ENCODE data around the gene FBXO41.

The FBXO41 gene

DNA sequence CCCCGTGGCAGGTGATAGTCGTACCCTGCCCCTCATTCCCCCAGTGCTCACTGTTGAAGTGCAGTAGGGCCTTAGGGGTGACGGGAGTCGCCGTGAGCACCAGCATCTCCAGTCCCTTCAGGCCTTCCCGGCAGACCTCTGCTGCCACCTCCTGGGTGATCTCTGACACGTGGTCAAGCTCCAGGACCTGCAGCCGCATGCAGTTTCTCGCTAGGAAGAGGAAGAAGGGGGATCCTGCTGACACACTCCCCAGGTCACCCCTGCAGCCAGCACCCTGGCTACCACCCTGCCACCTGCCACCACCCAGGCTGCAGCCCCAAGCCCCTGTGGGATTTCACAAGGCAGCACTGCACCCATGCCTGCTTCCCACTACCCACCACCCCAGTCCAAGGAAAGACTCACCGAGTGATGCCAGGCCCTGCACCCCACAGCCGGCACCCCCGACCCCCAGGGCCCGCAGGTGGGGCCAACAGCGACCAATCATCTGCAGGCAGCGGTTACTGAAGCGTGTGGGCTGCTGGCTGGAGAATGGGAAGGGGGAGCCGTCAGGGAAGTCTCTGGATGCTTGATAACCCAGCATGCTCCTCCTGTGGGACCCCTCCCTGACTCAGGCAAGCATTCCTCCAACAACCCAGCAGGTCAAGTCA lies 23.8 kb downstream of the FBXO41 start:
- DNase-seq = no peak

DNA sequence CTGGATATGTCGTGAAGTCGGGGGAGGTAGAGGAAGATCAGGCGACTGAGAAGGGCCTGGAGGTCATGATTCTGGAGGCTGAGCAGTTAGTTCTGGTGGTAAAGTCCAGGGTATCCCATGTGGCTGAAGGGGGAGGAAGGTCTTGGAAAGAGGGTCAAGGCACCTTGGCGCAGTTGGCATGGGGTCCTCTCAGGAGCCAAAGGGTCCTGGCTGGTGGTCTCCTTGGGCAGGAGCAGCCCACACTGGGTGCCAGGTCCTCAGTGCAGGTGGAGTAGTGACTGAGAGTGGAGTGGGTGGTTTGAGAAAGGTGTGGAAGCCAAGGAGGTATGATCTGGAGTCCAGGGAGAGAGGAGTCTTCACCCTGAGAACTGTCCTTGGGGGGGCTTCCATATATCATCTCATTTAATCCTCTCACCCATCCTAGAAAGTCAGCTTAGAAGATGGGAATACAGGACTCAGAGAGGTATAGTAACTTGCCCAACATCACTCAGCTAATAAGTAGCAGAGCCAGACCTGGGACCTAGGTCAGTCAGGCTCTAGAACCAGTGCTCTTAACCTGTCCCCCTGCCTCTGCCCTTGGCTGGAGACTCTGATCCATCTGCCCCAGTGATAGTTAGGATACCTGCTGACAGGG lies 24.5 kb downstream of the FBXO41 start:
- no peak for DNase-seq

DNA sequence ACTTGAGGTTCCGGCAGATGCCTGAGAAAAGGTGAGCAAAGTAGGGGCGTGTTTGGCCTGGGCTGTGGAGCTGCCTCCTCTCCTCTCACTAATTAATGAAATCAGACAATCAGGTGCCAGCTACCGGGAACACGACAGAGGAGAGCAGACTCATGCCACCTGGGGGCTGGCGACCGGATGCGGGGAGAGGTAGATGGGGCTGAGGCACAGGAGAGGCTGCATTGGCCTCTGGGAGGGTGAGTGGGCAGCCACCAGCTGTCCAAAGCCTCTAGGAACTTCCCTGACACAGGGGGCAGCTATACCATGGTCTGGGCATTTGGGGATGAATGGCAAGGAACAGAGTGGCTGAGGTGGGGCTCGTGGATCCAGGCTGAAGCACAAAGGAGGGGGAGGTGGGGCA lies 25.0 kb downstream of the FBXO41 start:
- DNase-seq = no peak

DNA sequence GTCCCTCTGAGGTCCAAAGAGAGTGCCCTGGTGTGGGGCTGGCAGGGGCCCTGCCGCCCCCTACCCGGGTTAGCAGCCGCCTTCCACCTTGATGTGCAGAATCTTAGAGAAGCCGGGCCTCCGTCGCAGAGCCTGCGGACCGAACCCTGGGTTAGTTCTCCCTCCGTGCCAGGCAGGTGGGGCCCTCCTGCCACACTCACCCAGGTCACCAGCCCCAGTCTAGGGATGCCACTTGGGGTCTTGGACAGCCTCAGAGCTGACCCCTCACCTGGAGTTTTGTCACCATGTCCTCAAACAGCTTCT lies 25.4 kb downstream of the FBXO41 start:
- no peak for DNase-seq

DNA sequence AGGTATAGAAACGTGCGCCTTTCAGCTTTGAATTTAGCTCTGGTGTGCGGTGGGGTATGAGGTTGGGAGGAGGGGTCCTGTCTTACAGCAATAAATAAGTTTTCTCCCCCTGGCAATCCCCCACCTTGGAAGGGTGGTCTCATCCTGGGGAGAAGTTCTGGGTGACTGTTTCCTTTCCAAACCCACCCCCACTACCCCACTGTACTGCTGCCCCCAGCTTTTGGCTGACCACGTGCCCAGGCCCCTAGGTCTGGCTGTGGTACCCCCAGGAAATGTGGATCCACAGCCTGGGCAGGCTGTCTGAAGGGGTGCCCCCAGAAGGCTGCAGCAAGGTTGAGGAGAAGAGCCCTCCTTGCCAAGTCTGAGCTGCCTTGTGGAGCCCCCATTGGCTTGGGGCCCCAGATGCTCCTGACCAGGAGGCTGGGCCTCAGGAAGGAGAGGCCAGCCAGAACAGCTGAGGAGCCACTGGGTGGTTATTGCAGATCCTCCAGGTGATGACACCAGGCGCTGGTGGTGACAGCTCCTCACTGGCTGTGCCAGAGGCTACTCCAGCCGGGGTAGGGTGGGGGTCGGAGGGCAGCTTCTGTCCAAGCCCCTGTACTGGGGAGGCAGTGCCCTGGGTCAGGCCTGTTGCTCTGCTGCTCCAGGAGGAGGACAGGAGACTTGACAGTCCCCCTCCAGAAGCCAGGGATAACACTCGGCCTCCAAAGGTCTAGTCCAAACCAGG lies 25.9 kb downstream of the FBXO41 start:
- DNase-seq = no peak

DNA sequence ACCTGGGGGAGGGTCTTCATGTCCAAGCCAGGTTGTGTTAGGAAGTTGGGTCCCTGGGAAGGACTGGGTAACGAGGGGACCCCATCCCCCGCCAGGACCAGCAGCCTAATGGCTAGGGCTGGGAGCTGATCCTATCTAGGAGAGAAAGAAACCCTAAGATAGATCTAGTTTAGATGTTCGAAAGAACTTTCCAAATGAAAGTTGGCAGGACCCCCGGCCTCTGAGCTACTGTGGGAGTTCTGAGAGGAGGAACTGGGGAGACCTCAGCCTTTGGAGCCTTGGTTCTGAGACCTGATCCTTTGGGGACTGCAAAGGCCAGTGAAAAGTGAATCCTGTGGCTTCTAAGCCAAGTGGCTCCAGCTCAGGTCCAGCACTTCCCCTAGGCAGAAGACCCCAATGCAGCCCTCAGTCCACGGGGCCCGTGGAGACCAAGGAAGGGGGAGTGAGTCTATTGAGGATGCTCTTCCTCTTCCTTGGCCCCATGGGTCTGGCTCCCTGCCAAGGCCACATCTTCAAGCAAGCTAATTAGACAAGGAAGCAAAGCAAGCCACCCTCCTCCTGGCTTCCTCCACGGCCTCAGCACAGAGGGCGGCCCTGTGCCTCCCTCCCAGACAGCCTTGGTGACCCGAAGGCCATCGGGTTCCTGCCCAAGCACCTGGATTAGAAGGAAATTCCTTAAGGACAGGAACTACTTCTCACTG lies 26.7 kb downstream of the FBXO41 start:
- DNase-seq = peak; percentile 31

DNA sequence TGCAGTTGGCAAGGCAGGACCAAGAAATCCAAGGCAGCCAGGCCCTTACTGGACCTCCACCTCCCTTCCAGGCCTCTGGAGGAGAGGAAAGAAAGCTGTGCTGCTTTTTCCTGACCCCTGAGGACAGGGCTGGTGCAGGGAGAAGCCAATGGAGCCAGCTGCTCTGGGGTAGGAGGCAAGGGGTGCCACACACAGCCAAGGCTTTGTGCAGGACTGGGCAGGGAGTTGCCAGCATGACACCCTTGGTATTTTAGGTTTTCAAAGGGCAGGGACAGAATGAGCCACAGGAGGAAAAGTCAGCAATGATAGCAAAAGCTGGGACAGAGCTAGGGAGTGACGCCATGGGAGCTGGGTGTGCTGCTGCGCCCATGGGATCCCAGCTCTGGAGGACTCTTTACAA lies 27.3 kb downstream of the FBXO41 start:
- no peak for DNase-seq

DNA sequence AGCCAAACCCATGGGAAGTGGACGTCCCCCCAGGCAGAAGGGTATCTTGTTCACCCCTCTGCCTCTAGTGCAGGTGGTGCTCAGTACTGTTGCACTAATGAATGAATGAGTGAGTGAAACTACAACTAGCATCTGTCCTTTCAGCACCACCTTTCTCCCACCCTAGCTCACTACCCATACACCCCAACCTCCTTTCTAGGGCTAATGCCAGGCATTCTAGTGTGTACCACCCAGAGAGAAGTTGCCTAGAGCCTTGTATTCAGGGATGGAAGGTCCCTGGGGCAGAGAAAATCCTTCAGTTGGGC lies 27.7 kb downstream of the FBXO41 start:
- no peak for DNase-seq

DNA sequence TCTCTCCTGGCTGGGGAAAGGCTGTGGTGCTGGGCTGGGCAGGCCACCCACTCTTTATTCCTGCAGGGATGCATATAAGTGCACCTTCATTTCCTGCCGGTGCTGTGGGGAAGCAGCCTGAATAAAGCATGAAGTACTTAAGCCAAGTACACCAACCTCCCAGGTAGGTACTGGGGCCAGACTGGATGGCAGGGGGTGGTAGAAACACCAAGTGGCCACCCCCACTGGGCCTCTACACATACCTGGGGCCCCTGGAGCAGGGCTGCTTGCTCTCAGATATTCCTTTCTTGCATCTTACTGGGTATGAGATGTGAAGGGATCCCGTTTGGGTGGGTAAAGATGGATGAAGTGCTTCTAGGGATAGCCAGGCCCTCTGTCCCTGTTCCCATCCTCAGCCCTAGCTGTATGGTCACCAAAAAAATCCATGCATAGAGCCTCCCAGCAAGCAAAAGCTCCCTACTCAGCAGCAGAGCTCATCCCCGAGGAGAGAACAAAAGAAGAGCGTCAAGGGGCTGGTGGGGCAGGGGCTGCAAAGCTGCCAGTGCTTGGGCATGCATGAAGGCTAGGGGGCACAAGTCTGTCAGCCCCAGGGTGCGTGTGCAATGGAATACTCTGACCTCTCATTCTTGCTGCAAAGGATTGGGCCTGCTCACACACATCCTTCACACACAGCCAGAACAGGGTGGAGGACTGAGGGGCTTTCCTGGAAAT lies 28.2 kb downstream of the FBXO41 start:
- DNase-seq = no peak

DNA sequence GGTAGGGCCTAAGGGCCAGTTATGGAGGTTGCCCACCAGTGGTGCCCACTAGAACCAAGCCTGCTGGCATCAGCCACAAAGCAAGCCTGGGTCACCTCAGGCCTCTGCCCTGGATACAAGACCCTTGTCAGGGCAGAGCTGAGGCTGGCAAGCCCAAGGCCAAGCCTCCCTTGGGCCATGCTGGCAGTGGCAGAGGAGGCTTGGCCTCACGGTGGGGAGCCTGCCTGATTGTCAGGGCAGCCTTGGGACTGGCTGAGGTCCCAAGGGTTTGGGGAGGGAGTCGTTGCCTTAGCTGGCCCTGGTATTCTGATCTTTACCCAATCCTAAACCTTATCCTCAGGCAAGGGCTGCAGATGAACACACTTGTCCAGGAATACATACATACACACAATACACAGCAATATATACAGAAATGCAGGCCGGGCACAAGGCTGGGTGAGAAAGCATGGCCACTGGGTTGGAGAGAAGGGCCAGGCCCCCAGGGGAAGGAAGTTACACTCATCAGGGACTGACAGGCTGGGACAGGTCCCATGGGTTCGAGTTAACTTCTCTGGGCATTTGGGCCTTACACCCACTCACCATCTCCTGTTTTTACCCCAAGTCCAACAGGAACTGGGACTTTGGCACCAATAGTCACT lies 29.2 kb downstream of the FBXO41 start:
- DNase-seq = no peak

DNA sequence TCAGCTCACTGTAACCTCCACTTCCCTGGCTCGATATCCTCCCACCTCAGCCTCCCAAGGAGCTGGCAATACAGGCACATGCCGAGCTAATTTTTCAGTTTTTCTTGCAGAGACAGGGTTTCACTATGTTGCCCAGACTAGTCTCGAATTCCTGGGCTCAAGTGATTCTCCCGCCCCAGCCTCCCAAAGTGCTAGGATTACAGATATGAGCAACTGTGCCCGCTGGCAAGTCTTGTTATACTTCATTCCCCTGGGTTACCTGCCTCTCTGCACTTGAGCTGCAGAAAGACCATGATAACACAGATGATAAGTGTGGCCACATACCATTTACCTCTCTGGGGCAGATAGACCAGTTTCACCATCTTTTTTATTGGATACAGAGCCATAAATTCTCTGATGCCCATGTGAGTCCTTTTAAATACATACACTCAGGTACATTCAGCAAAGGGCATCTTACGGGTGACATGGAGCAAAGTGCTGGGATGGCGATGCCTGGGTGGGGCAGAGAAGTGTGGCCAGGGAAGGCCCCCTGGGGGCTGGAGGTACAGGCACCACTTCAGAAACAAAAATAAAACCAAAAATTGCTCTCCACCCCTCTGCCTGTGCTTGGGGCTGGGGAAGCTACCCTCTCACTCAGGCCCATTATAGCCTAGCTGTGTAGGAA lies 29.8 kb downstream of the FBXO41 start:
- no peak for DNase-seq

DNA sequence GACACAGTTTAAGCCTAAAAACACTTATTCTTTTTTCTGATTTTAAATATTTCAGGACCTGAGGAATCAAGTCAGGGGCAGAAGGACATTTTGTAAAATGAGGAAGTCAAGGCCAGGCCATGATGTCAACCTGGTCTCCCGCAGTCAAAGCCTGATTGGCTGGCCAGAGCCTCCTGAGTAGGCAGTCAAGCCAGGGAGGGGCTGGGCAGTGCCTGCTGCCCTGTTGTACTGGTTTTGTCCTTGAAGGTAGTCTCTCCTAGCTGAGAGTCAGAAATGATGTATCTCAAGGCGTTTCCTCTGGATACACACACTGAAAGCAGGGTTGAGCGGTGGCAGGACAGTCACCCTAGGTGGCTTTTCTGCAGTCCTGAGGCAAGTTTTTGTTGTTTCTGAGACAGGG lies 30.4 kb downstream of the FBXO41 start:
- DNase-seq = peak; percentile 34

DNA sequence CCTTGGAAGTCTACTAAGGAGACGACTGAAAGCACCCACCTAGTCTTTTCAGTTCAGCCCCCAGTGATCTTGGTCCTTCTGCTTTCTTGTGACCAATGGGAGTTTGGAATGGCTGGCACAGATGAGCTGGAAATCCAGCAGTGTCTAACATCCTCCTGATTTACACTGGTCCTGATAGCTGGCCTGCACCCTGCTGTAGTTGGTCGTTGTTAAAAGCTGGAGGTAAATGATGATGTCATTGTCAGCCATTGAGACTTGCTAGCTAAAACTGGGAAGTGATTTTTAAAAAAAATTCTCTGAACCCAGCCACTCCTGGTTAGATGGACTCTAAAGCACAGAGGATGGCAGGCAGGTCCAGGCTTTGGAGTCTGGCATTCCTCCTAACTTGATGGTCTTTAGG lies 30.9 kb downstream of the FBXO41 start:
- no peak for DNase-seq

DNA sequence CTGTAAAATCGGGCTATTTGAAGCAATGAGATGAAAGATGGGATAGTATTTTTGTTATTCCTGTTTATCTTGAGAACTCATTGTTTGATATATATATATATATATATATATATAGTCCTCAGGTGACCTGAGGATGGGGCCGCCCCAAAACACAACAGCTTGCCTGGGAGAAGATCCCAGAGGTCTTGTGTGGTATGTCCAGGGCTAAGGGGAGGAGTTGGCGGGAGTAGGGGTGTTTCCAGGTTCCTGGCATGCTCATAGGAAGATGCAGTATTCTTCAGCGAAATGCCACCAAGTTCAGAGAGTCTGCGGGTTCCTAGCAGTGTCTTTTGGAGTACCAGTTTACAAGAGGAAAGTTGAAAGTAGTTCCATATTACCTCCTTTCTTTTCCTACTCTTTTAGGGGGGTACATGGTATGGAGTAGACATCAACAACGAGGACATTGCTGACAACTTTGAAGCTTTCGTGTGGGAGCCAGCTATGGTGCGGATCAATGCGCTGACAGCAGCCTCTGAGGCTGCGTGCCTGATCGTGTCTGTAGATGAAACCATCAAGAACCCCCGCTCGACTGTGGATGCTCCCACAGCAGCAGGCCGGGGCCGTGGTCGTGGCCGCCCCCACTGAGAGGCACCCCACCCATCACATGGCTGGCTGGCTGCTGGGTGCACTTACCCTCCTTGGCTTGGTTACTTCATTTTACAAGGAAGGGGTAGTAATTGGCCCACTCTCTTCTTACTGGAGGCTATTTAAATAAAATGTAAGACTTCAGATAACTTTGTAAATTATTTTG lies 31.8 kb downstream of the FBXO41 start:
- no peak for DNase-seq

DNA sequence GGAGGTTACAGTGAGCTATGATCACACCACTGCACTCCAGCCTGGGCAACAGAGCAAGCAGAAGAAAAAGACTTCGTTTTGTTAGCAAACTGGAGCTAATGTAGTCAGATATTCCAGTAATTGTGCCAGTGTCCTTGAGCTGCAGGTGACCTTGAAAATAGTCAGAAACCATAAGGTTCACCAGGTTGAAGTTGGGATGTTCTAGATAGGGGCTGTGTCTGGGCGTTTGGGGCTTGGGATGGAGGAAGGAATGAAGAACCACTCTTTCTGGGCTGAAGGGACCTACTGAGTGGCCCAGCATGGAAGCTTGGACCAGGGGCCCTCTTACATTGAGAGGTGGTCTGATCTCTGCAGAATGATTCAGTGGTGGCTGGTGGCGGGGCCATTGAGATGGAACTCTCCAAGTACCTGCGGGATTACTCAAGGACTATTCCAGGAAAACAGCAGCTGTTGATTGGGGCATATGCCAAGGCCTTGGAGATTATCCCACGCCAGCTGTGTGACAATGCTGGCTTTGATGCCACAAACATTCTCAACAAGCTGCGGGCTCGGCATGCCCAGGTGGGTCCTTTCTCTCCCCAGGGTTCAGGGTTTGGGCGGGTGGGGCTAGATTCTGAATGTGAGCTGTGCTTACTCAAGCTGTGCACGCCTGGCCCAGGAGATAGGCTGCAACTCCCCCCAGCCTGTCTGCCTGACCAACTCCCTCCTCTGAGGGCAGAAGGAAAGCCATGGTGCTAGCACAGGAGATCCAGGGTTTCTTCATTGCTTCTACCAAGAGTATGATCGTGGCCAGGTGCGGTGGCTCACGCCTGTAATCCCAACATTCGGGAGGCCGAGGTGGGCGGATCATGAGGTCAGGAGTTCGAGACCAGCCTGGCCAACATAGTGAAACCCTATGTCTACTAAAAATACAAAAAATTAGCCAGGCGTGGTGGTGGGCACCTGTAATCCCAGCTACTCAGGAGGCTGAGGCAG lies 33.1 kb downstream of the FBXO41 start:
- no peak for DNase-seq

DNA sequence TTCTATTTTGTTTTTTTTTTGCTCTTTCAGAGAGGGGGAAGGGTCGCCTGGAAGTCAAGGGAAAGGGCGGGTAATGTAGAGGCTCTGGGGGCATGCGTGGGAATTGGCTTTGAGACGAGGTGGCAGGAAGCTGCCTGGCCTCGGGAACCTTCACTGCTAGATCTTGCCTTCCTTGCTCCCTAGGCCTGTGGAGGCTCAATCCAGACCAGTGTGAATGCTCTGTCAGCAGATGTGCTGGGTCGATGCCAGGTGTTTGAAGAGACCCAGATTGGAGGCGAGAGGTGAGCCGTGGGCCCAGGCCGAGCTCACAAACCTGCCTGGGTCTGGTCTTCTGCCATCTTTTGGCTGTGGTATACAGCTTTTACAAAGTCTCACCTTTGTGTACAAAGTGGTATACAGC lies 34.6 kb downstream of the FBXO41 start:
- DNase-seq = no peak

DNA sequence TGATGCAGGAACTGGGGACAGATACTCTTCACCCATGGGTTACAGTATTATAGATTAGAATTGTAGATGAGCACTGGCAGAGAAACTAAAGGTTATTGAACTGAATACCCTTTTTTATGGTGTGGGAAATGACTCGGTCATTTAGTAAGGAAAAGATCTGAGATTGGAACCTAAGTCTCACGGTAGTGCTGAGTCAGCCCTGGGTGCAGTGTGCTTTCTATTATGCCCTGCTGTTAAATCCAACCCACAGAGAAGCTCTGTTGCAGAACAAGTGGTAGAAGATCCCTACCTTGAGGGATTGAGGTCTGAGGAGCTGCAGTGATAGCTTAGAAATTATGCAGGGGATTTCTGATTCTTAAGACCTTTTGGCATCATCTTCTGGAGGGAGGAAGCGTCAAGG lies 37.4 kb downstream of the FBXO41 start:
- no peak for DNase-seq

DNA sequence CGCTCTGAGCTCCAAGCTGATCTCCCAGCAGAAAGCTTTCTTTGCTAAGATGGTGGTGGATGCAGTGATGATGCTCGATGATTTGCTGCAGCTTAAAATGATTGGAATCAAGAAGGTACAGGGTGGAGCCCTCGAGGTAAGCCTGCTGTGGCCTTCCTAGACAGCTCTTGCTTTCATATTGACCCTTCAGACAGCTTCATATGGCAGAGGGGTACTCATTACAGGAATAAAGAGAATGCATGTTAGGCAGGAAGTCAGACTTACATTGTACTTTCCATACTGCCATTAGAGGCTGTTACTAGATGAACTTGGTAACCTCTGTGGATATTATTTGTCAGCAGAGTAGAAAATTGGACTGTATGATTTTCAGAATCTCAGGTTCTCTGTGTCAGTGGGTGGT lies 39.7 kb downstream of the FBXO41 start:
- DNase-seq = no peak

DNA sequence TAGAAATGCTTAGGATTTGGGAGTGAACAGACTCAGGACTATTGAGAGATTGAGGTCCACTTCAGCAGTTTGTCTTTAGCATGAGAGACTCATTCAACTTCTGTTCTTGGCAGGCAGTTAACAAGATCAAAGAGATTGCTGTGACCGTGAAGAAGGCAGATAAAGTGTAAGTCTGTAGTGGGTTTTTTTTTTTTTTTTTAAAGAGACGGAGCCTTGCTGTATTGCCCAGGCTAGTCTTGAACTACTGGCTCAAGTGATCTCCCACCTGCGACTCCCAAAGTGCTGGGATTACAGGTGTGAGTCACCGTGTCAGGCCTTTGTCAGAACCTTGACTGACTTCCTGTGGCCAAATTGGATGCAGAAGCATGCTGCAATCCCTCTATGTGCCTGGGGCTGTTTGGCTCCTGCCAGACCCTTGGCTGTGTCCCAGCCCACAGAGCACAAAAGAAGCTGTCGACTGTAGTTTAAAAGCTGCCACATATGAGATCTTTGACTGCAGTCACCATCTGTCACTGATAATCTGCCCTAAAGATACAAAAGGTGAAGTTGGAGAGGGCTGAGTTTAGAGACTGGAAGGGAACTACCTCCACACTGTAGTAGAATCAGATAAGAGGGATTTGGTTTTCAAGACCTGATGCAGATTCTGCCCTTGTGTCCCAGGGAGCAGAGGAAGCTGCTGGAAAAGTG lies 40.3 kb downstream of the FBXO41 start:
- DNase-seq = no peak

DNA sequence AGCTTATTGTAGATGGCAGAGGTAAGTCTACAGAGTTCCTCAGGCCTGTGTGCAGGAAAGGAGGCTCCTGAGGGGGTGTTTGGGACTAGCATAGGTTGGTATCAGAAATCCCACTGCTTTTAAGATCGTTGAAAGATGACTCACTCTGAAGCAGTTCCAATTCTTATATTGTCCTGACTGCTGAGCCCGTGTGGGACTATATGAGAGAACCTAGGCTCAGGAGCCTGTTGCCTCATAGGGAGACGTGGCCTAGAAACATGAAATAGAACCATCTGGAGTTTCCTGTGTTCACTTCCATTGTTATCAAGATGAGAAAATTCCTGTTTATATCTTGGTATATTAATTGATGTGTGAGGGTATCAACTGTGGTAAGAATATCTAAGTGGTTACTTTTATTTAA lies 44.5 kb downstream of the FBXO41 start:
- DNase-seq = no peak

All from CD4-positive, alpha-beta T cell treated with Interleukin-15 for 1 hour (primary cell).